Measurements from ENCODE around the gene JCAD. TPM values are rescaled to one million over a fixed set of nuclear protein-coding genes. Genes with fewer than 3 reads are reported as not detected.
"Not testable (repeated sequence)": the region's sequence is repeated elsewhere in the genome, so short reads cannot be mapped to it uniquely, and the experiment has no call there.

Gene JCAD
- polyA plus RNA-seq, 5 donors, result 48.2 to 95.1 (median 66.4) TPM

GRCh38 chr10:30027057-30028005 lies 32.1 kb downstream of the JCAD start:
- no peak for DNase-seq

GRCh38 chr10:30026578-30026977 lies 32.8 kb downstream of the JCAD start:
- no peak for DNase-seq

GRCh38 chr10:30026080-30026479 lies 33.3 kb downstream of the JCAD start:
- DNase-seq, result no peak

- not testable (repeated sequence) for DNase-seq
These were observed 34.0 kb downstream of the JCAD start for GRCh38 chr10:30025428-30025827.

GRCh38 chr10:30022590-30022989 lies 36.8 kb downstream of the JCAD start:
- no peak for DNase-seq

- DNase-seq, result no peak
These were observed 39.9 kb downstream of the JCAD start for GRCh38 chr10:30019468-30019867.

GRCh38 chr10:30018496-30018895 lies 40.9 kb downstream of the JCAD start:
- DNase-seq, result no peak

GRCh38 chr10:30017966-30018365 lies 41.4 kb downstream of the JCAD start:
- no peak for DNase-seq

GRCh38 chr10:30017556-30017955 lies 41.8 kb downstream of the JCAD start:
- DNase-seq, result no peak

GRCh38 chr10:30014511-30014910 lies 44.9 kb downstream of the JCAD start:
- no peak for DNase-seq

- no peak for DNase-seq
These were observed 45.6 kb downstream of the JCAD start for GRCh38 chr10:30013757-30014156.

- no peak for DNase-seq
These were observed 47.3 kb downstream of the JCAD start for GRCh38 chr10:30011956-30012647.

- DNase-seq, result peak; percentile 51 to 57
These were observed 48.0 kb downstream of the JCAD start for GRCh38 chr10:30011396-30011795.

GRCh38 chr10:30007406-30007805 lies 52.0 kb downstream of the JCAD start:
- DNase-seq, result no peak

- DNase-seq, result no peak
These were observed 53.0 kb downstream of the JCAD start for GRCh38 chr10:30006410-30006809.

GRCh38 chr10:30005116-30005515 lies 54.3 kb downstream of the JCAD start:
- not testable (repeated sequence) for DNase-seq

GRCh38 chr10:30002426-30003266 lies 56.7 kb downstream of the JCAD start:
- peak in 1 of 2 donors; percentile 33 for DNase-seq

- peak in 1 of 2 donors; percentile 36 for DNase-seq
These were observed 58.4 kb downstream of the JCAD start for GRCh38 chr10:30000802-30001571.

GRCh38 chr10:29998142-29998808 lies 61.1 kb downstream of the JCAD start:
- peak; percentile 58 to 75 for DNase-seq

- no peak for DNase-seq
These were observed 64.6 kb downstream of the JCAD start for GRCh38 chr10:29994811-29995210.
